ENCODE data around the gene BRD9.
"Not testable (repeated sequence)": the region's sequence is repeated elsewhere in the genome, so short reads cannot be mapped to it uniquely, and the experiment has no call there.

Gene BRD9

DNA sequence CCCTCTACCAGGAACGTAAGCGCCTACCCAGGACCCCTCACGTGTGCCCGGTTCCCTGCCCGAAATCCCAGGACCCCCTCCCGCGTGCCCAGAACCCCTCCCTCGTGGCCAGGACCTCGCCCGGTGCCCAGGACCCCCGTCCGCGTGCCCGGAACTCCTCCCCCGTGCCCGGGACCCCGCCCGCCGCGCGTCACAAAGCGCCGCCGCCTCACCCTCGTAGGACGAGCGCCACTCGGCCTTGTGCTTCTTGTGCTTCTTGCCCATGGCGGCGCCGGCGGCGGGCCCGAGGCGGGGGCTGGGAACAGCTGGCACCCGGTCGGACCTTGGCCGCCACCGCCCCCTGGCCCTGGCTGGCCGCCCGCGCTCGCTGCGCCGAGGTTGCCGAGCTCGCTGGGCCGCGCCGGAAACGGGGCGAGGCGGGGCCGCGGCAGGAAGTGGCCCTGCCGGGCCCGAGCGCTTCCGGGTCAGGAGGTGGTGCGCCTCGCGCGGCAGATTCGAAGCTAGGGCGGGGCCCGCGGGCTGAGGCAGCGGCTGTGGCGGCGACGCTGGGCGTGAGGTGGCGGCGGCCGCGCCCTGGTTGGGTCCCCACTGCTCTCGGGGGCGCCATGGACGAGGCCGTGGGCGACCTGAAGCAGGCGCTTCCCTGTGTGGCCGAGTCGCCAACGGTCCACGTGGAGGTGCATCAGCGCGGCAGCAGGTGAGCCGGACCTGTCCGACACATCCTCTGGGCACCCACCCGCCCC is at the start of gene BRD9, which contains the start of gene TRIP13:
BRD9 (minus strand) TSS at position 408 of the 743 bp plus-strand sequence; CDS start at position 264, 144 bp downstream.
TRIP13 (plus strand) TSS at position 491 of the 743 bp plus-strand sequence; CDS start at position 606, 115 bp downstream.
- DNase-seq = peak; percentile 68 to 87 (median 81)

DNA sequence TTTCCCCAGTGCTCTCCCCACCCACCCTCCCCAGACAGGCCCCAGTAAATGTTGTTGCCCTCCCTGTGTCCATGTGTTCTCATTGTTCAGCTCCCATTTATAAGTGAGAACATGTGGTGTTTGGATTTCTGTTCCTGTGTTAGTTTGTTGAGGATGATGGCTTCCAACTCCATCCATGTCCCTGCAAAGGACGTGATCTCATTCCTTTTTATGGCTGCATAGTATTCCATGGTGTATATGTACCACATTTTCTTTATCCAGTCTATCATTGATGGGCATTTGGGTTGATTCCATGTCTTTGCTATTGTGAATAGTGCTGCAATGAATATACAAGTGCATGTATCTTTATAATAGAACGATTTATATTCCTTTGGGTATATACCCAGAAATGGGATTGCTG is 48.1 kb upstream of the BRD9 start:
- not testable (repeated sequence) for DNase-seq

DNA sequence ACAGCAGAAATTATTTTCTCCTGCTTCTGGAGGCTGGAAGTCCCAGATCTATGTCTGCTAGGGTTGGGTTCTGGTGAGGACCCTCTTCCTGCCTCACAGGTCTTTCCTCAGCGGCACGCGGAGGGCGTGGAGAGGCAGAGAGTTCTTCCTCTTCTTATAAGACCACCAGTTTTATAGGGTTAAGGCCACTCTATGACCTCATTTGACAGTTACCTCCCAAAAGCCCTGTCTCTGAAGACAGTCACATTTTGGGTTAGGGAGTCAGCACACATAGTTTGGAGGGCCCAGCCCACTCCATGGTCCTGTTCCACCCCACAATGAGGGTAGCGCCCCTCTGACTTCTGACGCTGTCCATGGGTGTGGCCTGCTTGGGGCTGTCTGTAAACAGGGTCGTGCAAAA is 46.8 kb upstream of the BRD9 start:
- no peak for DNase-seq

DNA sequence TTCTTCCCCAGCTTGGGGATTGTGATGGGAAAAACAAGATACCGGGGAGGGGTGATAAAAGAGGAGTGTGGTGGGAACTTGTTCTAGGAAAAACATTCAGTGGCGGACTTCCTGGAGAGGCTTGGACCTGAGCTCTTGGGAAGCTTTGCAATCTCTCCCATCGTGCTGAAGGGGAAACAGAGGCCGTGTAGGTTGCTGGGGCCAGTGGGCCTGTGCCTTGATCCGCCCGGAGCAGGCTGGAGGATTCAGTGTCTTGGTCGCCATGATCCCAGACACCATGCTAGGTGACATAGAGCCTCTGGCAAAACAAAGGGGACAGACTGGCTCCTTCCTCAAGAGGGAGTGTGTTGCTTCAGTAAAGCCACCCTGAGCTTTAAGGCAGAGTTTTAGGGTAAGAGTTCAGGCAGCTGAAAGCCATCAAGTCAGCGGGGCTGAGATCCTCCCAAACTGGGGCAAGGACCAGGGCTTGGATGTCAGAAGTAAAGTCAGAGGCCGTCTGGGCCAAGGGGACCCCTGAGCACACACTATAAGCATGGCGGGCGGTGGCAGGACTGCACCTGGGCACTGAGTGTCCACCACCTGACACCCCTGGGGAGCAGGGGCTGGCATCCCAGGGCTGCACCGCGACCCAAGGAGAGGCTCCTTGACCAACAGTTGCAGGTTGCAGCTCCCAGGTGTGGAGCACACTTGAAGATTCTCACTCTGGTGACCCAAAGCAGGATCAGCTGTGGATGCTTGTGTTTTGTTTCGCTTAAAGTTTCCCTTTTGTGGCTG is 44.7 kb upstream of the BRD9 start:
- DNase-seq = no peak

DNA sequence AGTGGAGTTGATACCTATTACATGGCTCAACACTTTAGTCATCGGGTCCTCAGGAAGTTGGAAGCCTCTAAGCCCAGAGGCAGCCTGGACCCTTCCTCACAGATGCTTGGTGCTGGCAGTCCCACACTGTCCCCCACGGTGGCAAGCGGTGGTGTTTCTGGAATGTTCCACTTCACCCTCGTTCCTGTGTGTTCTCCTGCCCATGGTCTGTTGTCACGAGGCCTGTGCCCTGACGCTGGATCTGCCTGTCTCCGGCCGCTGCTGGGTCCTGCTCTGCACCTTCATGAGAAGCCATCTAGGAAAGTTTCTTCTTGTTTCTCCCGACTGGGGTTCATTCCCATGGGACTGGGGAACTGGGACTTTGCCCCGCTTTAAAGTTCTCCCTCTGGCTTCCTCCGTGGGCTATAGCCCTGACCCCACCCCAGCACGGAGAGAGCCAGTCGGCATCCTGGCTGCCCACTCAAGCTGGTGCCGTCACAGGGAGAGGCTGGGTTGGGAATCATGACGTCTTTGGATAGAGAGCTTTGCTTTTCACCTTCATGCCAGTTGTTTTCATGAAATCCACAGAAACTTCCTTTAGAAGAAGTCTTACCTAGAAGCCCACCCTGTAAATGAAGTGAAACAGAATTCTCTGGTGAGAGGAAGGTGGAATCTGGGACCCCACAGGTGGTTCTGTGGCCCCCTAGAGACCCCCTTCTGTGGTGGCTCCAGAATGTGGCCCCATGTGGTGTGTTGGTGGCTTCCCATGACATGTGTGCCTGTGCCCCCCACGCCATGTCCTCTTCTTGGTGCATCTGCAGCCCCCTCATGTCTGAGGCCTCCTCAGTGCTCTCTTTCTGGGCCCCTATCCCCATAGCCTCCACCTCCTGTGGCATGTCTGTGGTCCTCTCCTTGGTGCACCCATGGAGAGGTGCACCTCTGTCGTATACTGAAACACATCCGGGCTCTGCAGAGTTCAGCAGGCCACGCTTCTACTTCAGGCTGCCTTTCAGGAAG is 43.8 kb upstream of the BRD9 start:
- no peak for DNase-seq

DNA sequence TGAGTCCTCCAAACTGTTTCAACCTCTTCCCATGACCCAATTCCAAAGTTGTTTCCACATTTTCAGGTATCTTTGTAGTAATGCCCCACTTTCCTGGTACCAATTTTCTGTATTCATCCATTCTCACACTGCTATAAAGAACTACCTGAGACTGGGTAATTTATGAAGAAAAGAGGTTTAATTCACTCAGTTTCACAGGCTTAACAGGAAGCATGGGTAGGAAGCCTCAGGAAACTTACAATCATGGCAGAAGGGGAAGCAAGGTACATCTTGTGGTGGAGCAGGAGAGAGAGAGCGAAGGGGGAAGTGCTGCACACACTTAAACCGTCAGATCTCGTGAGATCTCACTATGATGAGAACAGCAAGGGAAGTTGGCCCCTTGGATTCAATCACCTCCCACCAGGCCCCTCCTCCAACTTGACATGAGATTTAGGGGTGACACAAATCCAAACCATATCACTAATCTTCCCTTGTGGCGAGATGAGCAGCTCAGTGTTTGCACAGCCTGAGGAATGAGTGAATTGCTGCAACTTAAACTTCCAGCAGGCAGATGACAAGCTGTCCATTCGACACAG is 43.0 kb upstream of the BRD9 start:
- no peak for DNase-seq

DNA sequence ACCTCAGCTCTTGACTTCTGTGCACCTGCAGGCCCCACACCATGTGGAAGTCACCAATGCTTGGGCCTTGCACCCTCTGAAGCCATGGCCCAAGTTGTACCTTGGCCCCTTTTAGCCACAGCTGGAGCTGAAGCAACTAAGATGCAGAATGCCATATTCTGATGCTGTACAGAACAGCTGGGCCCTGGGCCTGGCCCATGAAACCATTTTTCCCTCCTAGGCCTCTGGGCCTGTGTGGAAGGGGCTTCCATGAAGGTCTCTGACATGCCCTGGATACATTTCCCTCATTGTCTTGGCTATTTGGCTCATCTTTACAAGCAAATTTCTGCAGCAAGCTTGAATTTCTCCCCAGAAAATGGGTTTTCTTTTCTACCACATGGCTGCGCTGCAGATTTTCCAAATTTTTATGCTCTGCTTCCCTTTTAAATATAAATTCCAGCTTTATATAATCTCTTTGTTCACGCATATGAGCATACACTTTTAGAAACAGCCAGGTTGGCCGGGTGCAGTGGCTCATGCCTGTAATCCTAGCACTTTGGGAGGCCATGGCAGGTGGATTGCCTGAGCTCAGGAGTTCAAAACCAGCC is 41.9 kb upstream of the BRD9 start:
- DNase-seq = not testable (repeated sequence)

DNA sequence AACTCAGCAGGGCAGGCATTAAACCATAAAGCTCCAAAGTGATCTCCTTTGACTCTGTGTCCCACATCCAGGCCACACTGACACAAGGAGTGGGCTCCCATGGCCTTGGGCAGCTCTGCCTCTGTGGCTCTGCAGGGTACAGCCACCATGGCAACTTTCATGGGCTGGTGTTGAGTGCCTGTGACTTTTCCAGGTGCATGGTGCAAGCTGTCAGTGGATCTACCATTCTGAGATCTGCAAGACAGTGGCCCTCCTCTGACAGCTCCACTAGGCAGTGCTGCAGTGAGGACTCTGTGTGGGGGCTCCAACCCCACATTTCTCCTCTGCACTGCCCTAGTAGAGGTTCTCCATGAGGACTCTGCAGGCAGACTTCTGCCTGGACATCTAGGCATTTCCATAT is 41.4 kb upstream of the BRD9 start:
- not testable (repeated sequence) for DNase-seq

DNA sequence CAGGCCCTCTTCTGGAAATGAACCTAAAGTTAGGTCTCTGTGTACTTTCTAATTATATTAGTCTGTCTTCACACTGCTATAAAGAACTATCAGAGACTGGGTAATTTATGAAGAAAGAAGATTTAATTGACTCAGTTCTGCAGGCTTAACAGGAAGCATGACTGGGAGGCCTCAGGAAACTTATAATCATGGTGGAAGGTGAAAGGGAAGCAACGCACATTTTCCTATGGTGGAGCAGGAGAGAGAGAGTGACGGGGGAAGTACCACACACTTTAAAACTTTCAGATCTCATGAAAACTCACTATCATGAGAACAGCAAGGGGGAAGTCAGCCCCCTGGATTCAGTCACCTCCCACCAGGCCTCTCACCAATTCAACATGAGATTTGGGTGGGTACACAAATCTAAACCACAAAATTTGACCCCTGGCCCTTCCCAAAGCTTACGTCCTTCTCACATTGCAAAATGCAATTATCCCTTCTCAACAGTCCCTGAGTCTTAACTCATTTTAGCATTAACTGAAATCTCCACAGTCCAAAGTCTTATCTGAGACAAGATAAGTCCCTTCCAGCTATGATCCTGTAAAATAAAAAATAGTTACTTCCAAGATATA is 40.8 kb upstream of the BRD9 start:
- DNase-seq = no peak

DNA sequence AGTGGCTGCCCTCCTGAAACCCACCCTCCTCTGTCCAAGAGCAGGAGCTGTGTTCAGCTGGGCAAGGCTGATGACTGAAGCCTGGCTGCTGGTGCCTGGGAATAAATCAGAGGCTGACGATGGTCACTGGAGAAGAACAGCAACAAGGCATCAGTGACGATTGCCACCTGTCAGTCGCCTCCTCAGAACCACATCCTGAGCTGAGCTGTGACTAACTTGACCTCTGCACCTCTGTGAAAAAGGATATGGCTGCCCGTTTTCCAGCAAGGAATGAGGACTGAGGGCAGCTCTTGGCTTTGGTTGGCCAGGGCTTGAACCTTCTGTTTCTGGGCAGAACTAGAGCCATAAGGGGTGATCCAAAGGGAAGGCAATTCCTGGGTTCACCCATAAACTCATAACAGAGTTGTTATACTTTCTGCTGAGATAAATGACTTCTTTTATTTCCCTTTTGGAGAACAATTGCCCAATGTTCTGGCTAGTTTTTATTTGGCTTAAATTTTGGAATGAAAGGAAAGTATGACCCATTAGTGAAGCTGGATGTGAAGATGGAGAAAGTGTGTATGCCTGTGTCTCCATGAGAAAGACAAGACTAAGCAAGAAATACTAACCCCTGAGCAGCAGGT is 40.1 kb upstream of the BRD9 start:
- DNase-seq = no peak

DNA sequence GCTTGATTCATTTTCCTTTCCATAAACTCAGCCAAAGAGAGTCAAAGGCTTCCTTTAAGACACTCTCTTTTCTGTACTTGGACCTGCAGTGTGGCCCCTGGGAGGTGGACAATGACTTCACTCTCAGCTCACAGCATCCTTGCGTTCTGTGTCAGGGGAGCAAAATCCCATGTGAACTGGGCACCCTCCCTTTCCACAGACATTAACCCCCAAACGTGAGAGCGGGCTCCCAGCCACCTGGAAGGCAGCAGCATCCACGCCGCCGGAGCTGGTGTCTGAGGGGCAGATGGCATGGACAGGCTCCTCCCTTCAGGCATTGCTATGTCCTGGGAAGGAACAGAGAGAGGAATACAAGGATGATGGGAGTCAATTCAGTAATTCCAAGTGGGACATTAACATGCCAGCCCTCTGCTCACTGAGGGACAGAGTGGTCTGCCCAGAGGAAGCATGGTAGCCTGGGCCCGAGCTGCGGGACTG is 39.6 kb upstream of the BRD9 start:
- no peak for DNase-seq

DNA sequence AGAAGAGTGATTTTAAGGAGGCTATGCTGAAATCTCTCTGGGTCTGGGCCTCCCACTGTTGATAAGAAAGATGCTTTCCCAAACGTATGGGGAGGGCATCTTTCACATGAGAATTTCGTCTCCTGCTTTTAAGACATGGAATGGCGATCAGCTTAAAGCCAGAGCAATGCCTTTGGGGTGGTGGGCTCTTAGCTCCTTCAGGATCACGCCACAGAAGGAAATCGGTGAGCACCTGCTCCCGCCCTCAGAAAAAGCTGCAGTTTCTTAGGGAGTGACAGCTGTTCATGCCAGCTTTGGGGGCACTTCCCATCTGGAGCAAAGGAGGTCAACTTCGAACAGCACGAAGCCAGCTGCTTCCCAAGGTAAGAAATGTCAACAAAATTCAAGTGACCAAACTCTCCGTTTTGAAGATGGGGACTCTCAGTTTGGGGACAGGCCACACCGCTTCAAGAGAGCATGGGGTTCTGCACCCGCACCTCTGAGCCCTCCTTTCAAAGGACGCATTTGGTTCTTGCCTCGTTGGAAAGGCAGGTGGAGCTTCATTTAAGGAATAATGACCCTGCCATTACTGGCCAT is 39.1 kb upstream of the BRD9 start:
- DNase-seq = no peak

DNA sequence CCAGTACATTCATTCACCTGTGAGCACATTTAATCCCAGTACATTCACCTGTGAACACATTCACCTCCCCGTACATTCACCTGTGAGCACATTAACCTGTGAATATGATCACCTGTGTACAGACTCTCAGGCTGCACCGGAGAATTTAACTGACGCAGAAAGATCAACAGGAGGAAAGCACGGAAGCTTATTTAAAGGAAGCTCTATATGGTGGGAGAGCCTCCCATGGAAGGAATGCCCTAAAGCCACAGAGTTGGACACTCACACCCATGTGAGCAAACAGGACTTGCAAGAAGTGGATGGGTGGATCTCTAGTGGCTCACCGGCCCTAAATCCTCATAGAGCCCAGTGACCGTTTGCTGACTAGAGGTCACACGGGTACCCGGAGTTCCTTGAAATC is 38.3 kb upstream of the BRD9 start:
- DNase-seq = no peak

DNA sequence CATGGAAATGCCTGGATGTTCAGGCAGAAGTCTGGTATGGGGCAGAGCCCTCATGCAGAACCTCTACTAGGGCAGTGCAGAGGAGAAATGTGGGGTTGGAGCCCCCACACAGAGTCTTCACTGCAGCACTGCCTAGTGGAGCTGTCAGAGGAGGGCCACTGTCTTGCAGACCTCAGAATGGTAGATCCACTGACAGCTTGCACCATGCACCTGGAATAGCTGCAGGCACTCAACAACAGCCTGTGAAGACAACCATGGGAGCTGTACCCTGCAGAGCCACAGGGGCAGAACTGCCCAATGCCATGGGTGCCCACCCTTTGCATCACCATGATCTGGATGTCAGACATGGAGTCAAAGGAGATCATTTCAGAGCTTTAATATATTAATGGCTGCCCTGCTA is 37.0 kb upstream of the BRD9 start:
- no peak for DNase-seq

DNA sequence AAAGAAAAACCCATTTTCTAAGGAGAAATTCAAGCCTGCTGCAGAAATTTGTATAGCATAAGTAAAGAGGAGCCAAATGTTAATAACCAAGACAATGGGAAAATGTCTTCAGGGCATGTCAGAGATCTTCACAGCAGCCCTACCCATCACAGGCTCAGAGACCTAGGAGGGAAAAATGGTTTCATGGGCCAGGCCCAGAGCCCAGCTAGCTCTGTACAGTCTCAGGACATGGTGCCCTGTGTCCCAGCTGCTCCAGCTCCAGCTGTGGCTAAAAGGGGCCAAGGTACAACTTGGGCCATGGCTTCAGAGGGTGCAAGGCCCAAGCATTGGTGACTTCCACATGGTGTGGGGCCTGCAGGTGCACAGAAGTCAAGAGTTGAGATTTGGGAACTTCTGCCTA is 36.6 kb upstream of the BRD9 start:
- DNase-seq = not testable (repeated sequence)

DNA sequence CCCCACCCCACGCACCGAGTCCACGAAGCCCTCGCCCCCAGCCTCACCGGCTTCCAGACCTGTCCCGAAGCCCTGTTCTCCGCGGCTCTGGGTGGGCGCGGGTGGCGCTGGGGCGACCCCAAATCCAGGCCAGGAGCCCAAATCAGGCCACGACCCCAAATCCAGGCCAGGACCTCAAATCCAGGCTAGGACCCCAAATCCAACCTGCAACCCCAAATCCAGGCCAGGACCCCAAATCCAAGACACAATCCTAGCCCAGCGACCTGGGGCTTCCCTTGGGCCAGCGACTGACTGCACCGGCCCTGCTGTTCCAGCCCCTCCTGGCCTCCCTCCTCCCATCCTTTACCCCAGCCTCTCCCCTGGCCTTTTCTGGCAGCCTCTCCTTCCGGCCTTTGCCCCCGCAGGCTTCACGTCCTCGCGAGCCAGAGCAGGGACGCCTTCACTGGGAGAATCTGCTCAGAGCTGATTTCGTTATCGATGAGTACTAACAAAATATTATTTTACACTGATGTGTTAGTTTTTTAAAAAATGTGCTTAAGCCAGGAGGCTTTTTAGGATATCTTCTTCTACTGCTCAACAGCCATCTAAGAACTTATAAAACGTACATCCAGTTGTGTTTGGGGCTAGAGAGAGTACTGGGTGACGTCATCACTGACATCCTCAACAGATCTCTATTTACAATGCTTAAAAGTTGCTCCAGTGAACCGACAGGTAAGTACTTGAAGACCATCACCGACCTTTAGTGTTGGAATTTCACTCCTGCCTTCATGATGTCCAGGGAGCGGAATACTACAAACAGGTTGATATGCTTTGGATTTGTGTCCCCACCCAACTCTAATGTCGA is 34.8 kb upstream of the BRD9 start:
- DNase-seq = no peak

DNA sequence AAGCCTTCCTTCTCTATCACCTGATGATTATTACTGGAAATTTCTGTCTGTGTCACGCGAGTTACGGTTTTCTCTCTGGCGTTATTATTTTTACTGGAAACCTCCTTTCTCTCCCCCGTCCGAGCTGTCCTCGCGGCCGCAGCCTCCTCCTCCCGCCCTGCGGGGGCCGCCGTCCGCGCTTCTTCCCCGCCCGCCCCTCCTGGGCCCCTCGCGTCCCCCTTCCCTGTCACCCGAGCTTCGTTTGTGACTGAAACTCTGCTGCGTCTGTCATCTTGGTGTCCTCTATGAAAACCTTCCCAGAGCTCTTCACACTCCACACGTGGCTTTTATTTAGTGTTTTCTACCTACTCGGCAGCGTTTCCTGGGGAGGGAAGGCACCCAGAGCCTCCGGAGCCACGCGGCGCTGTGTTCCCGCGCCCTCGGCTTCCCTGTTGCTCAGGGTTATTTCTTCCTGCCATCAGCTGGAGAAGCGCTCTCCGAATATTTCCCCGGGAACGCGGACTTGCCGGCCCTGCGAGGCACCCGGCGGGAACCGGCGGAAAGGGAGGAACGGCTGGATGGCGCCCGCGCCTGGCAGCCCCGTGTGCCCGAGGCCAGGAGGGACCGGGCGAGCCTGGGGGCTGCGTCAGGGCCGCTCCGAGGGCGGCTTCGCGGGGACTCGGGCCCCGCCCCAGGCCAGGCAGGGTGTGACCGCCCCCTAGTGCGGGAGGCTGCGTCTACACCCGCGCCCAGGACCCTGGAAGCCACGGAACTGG is 34.0 kb upstream of the BRD9 start:
- DNase-seq = peak in 1 of 6 experiments; percentile 30

DNA sequence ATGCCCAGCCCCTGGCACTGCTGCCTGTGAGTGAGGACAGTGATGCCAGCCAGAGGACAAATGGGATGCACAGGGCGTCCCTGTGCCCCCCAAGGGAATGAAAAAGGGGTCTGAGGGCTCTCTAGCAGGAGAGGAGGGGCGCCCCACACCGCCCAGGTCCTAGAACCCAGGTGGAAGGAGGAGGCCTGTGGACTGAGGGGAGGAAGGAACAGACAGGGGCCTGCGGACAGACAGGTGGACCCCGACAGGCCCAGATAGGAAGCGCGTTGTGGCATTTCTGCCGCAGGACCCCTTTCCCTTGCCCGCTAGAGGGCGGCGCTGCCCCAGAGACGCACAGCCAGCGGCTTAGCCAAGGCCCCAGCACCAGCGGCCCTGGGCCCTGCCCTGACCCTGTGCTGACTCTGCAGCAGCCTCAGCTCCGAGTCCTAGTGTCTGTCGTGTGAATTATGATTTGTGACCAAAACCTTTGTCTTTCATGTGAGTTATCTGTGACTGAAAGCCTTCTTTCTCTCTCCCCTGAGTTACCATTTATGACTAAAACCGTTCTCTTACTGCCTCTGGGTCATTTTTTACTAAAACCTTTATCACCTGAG is 30.8 kb upstream of the BRD9 start:
- peak; percentile 14 to 71 (median 56) for DNase-seq
